HEK293T (cell line): ENCODE results near the gene IKZF1.

ENCODE experiments used
- ARNT ChIP-seq: fragments of 450-650 bp; IDR thresholded peaks from 2 replicates; pipeline ENCODE4 v1.6.1; 2017; ENCODE audit warnings: mild to moderate bottlenecking
- BHLHE40 ChIP-seq: fragments of 450-650 bp; IDR thresholded peaks from 2 replicates; pipeline ENCODE4 v1.6.1; 2016; ENCODE audit warnings: mild to moderate bottlenecking, moderate library complexity, borderline replicate concordance
- CTBP1 ChIP-seq: fragments of 450-650 bp; IDR thresholded peaks from 2 replicates; pipeline ENCODE4 v1.6.1; 2016; ENCODE audit warnings: borderline replicate concordance
- ELF4 ChIP-seq: fragments of 450-650 bp; IDR thresholded peaks from 2 replicates; pipeline ENCODE4 v1.6.1; 2017; ENCODE audit warnings: antibody characterized with exemption
- FOXA1 ChIP-seq: fragments of 450-650 bp; IDR thresholded peaks from 2 replicates; pipeline ENCODE4 v1.6.1; 2016; ENCODE audit warnings: mild to moderate bottlenecking
- FOXK2 ChIP-seq: fragments of 450-650 bp; IDR thresholded peaks from 2 replicates; pipeline ENCODE4 v1.6.1; 2016; ENCODE audit warnings: mild to moderate bottlenecking
- FOXM1 ChIP-seq: fragments of 450-650 bp; IDR thresholded peaks from 2 replicates; pipeline ENCODE4 v1.6.1; 2017; ENCODE audit warnings: mild to moderate bottlenecking, borderline replicate concordance
- HDGF ChIP-seq: fragments of 450-650 bp; IDR thresholded peaks from 2 replicates; pipeline ENCODE4 v1.6.1; 2017; ENCODE audit warnings: antibody characterized with exemption, borderline replicate concordance
- L3MBTL2 ChIP-seq: fragments of 450-650 bp; conservative IDR thresholded peaks from 2 replicates; pipeline ENCODE4 v1.6.1; 2016; ENCODE audit warnings: mild to moderate bottlenecking
- LEF1 ChIP-seq: fragments of 450-650 bp; IDR thresholded peaks from 2 replicates; pipeline ENCODE4 v1.6.1; 2017; ENCODE audit warnings: mild to moderate bottlenecking, borderline replicate concordance
- NFRKB ChIP-seq: fragments of 450-650 bp; IDR thresholded peaks from 2 replicates; pipeline ENCODE4 v1.6.1; 2016; ENCODE audit warnings: mild to moderate bottlenecking, moderate library complexity
- SP1 ChIP-seq: fragments of 450-650 bp; IDR thresholded peaks from 2 replicates; pipeline ENCODE4 v1.6.1; 2017
- SUZ12 ChIP-seq: fragments of 450-650 bp; IDR thresholded peaks from 2 replicates; pipeline ENCODE4 v1.6.1; 2016; ENCODE audit warnings: mild to moderate bottlenecking
- TARDBP ChIP-seq: fragments of 450-650 bp; IDR thresholded peaks from 2 replicates; pipeline ENCODE4 v1.6.1; 2016

DNA sequence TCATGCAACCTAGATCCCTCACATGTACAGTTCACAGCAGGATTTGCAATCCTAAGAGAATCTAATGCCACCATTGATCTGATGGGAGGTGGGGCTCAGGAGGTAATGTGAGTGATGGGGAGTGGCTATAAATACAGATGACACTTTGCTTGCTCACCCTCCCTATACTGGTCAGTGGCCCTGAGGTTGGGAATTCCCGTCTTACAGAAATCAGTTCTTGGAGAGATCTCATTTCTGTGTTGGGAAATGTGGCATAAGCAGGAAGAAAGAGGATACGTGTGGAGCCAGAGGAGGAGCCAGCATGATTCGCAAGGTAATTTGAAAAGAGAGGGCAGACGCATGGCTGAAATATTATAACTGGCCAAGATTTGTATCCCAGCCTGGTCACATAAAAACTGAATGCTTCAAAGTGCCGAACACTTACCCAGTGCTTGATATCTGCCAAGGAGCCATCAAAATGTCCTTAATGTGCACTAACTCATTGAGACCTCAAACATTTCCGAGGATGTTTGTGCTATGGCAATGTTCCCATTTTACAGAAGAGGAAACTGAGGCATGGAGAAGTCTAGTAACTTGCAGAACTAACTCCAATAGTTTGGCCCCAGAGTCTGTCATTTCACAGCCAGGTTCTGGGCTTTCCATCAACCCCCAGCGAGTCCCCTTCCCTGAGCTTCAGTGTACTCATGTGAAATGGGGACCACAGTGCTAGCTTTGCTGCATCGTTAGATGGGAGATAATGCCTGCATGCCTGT, 5.5 kb upstream of the IKZF1 start:
- TF ChIP-seq SP1, result no peak
- no peak for TF ChIP-seq CTBP1
- TF ChIP-seq TARDBP, result no peak
- no peak for TF ChIP-seq ARNT
- TF ChIP-seq SUZ12, result no peak
- no peak for TF ChIP-seq ELF4
- TF ChIP-seq BHLHE40, result no peak
- no peak for TF ChIP-seq L3MBTL2
- TF ChIP-seq FOXM1, result no peak
- TF ChIP-seq HDGF, result no peak
- TF ChIP-seq FOXA1, result no peak
- no peak for TF ChIP-seq LEF1
- no peak for TF ChIP-seq NFRKB
- TF ChIP-seq FOXK2, result no peak
